Neural progenitor cell (in vitro differentiated cells): ENCODE results near the gene CCL8.

Experiments used
- EZH2 ChIP-seq: fragments of 200-600 bp; sonication (generic); IDR thresholded peaks from 2 replicates; pipeline ENCODE4 v1.6.1; 2017; ENCODE audit warnings: antibody characterized with exemption, mild to moderate bottlenecking, moderate library complexity
- EZH2phosphoT487 ChIP-seq: fragments of 200-600 bp; sonication (generic); IDR thresholded peaks from 2 replicates; pipeline ENCODE4 v1.6.1; 2017; ENCODE audit warnings: antibody characterized with exemption
- TF ChIP-seq, protein P1 (sequence below): fragments of 200-600 bp; sonication (generic); IDR thresholded peaks from 2 replicates; pipeline ENCODE4 v1.5.1; 2017; ENCODE audit warnings: antibody characterized with exemption, mild to moderate bottlenecking

DNA sequence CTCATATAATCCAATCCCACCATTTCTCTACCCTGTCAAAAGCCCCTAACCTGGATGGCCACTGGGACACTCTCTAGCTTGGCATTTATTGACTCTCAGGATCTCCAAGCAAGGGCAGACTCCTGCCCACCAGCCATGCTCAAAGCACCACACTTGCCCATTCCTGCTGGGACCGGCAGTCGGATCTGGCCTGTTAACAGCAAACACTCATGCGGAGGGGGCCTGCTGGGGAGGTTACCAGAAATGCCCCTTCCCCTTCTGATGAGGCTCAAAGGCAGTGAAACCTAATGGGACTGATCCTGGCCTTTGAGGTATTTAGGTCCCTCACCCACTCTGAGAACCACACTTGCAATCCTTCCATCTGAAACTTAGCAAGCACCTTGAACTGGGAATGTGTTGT, 50.3 kb downstream of the CCL8 start:
- no peak for TF ChIP-seq EZH2phosphoT487
- TF ChIP-seq, protein P1, sequence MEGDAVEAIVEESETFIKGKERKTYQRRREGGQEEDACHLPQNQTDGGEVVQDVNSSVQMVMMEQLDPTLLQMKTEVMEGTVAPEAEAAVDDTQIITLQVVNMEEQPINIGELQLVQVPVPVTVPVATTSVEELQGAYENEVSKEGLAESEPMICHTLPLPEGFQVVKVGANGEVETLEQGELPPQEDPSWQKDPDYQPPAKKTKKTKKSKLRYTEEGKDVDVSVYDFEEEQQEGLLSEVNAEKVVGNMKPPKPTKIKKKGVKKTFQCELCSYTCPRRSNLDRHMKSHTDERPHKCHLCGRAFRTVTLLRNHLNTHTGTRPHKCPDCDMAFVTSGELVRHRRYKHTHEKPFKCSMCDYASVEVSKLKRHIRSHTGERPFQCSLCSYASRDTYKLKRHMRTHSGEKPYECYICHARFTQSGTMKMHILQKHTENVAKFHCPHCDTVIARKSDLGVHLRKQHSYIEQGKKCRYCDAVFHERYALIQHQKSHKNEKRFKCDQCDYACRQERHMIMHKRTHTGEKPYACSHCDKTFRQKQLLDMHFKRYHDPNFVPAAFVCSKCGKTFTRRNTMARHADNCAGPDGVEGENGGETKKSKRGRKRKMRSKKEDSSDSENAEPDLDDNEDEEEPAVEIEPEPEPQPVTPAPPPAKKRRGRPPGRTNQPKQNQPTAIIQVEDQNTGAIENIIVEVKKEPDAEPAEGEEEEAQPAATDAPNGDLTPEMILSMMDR: no peak
- no peak for TF ChIP-seq EZH2
